Mesodermal cell (in vitro differentiated cells): ENCODE results near the gene COLEC12.

Experiments
- H3K27ac ChIP-seq: 2 replicates; pipeline ENCODE4 v1.7.0; 2013; ENCODE audit warnings: mild to moderate bottlenecking, low read depth, low read length, moderate library complexity; ENCODE audit not compliant: severe bottlenecking
- H3K36me3 ChIP-seq: 2 replicates; pipeline ENCODE4 v1.7.1; 2013; ENCODE audit warnings: mild to moderate bottlenecking, low read length, moderate library complexity; ENCODE audit not compliant: control insufficient read depth, insufficient read depth
- H3K4me1 ChIP-seq: one replicate; pipeline ENCODE4 v1.7.1; 2013; ENCODE audit warnings: mild to moderate bottlenecking, low read length; ENCODE audit not compliant: insufficient read depth, control insufficient read depth, poor library complexity, severe bottlenecking
- H3K4me3 ChIP-seq: 2 replicates; pipeline ENCODE4 v1.7.0; 2013; ENCODE audit warnings: low read length, control low read depth, mild to moderate bottlenecking; ENCODE audit not compliant: insufficient read depth, poor library complexity, severe bottlenecking; ENCODE audit errors: extremely low read depth
- H3K9me3 ChIP-seq: 2 replicates; pipeline ENCODE4 v1.7.1; 2013; ENCODE audit warnings: mild to moderate bottlenecking, low read length, moderate library complexity; ENCODE audit not compliant: control insufficient read depth
- whole genome bisulfite sequencing, 2 experiments: methylation state at CpG; one replicate each; pipeline ENCODE4 v1.1.5; 2013; ENCODE audit warnings: missing lambda C conversion rate in 2 of 2; ENCODE audit not compliant: insufficient coverage in 2 of 2; 5-methylcytosine and 5-hydroxymethylcytosine counted together

Gene COLEC12

DNA sequence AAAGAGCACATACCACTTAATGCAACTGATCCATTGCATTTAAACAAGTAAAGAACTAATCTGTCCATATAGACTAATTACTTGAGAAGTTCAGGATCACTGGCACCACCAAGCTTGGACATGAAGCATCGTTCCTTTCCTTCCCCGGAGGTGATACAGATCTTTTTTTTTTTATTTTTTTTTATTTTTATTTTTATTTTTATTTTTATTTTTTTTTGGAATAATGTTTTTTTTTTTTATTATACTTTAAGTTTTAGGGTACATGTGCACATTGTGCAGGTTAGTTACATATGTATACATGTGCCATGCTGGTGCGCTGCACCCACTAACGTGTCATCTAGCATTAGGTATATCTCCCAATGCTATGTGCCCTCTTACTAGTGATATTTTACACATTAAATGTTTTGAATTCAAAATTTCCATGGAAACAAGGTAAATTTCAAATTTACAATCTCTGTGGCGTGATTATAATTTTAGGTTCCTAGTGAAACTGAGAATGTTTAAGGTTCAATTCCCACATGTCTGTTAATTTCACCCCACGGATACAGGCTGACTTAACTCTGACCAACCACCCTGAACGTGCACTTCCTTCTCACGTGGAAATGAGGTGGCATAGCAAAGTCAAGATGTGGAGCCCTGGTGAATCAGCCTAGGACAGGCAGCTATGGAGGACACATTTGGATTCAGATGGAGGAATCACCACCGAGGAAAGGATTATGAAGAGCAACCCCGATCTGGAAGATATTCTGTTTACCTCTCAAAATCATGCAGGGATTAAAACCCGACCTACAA, 131.1 kb downstream of the COLEC12 start:
- 96 to 100% methylated on average over 4 of the region's 11 CpGs for WGBS, 2 experiments
- Histone ChIP-seq H3K27ac (no peak overlapping the region), H3K4me3 (no peak overlapping the region), H3K9me3 (no peaks in the 10 kb centered on the region), H3K4me1 (peaks cover 35% of the 10 kb centered on the region), H3K36me3 (peaks cover 13% of the 10 kb centered on the region)

DNA sequence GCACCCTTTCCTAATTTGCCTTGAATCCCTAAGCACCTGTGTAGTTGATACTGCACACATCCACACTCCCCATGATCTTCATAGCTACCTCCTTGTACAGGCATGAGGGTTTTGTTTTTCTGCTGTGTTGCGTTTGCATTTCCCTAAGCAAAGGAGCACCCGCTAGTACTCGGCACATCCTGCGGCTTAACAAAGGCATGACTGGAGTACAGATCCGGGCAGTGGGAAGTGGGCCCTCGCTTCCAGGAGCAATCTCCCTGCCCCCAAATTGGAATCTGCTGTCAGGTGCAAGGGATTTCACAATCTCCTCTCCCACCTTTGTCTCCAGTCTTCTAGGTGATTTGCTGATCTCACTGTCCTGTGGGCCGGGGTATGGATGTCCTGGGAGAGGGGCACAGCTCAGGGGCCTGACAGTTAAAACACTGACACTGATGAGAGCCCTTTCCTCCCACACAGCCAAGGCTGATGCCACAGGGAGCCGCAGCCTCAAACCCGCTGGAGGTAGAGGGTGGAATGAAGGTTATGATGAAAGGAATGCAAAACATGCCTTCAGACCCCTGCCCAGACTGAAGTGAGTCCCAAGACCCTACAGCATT, 133.9 kb downstream of the COLEC12 start:
- peaks cover 7% of the 10 kb centered on the region for H3K36me3 ChIP-seq

DNA sequence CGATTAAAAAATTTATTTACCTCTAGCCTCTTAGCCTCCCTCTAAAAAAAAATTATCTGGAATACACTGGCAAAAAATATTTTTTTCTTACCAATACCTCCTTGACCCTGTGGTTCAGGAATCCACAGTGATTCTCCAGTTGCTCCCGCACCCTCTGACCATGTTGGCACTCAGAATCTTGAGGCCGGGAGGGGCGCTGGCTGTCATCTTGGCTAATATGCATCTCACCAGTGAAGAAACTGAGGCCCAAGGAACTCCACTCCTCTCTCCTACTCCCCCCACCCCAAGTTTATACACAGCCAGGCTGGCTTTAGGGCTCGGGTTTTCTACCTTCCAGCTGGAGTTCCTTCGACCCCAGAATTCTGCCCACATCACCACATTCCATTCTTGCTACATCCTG, 134.8 kb downstream of the COLEC12 start:
- H3K4me1 ChIP-seq, result peaks cover 57% of the 10 kb centered on the region
- H3K27ac ChIP-seq, result no peak overlapping the region
- H3K4me3 ChIP-seq, result no peak overlapping the region
- 98 to 100% methylated on average over 4 of the region's 6 CpGs for WGBS, 2 experiments
- H3K9me3 ChIP-seq, result no peaks in the 10 kb centered on the region
- peaks cover 7% of the 10 kb centered on the region for H3K36me3 ChIP-seq

More for the DNA sequence above, 133.9 kb downstream of the COLEC12 start:
- 48 to 78% methylated on average over 6 of the region's 9 CpGs for WGBS, 2 experiments
- H3K4me1 ChIP-seq, result peaks cover 54% of the 10 kb centered on the region
- no peaks in the 10 kb centered on the region for H3K9me3 ChIP-seq
- no peak overlapping the region for H3K27ac ChIP-seq
- H3K4me3 ChIP-seq, result no peak overlapping the region

DNA sequence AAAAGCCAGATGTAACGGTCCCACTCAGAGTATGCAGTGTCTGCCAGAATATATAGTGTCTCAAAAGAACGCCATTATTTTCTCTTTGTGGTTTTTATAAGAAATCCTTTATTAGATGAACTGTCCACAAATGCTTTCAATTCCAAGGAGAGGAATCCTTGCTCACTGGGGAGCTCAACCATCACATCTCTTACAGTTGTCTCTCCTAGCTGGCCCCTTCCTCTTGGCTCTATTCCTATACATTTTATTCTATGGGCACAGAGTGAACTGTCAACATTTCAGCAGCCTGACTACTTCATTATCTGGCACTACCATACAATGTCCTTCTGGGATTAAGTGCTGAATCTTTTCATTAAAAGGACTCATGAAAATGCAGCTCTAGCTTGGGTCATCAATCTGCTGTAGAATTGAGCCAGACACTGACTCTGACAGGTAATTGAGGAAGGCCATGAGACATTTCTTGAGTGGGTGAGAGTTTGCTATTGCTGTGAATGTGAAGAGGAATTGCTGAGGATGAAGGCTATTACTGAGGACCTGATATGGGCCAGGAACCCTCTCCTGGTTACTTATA, 136.2 kb downstream of the COLEC12 start:
- Histone ChIP-seq H3K9me3 (no peaks in the 10 kb centered on the region), H3K4me1 (peaks cover 57% of the 10 kb centered on the region), H3K36me3 (peaks cover 3% of the 10 kb centered on the region), H3K27ac (no peak overlapping the region), H3K4me3 (no peak overlapping the region)
- no CpG with 5 or more reads among the region's 2 CpGs for WGBS, 2 experiments

DNA sequence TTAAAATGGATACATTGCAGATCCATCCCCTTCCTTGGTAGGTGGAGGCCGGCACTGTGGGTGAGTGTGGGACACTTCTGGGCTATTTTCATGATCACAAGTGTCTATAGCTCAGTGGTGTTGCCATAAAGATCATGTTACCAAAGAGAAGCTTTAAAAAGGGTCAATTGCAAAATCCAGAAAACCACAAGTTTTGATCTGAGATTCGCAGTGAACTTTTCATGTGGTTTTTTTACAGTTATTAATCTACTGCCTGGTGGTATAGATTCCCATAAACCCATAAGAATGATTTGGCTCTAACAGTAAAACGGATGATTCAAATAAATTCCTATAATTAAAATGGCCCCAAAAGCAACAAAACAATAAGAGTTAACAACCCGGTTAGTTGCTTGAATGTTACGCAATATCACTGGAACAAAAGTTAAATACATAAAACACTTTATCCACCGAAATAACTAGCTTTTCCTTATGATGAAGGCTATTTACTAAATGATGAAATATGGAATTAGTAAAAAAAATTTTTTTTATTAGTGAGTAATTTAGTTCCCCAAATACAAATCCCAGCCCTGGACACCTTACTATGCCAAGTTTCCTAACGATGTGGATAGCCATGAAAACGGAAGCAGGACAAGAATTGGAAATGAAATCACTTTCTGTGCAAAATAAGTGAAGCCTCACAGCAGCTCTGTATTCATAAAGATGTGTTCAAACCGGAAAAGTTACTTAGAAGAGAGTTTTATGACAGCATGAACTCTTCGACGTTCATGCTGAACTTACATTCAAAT, 137.0 kb downstream of the COLEC12 start:
- Histone ChIP-seq H3K4me1 (peaks cover 57% of the 10 kb centered on the region), H3K36me3 (no peaks in the 10 kb centered on the region), H3K4me3 (no peak overlapping the region), H3K27ac (peak overlapping the region; percentile 95), H3K9me3 (no peaks in the 10 kb centered on the region)
- 94 to 100% methylated on average over 3 to 5 of the region's 11 CpGs for WGBS, 2 experiments

DNA sequence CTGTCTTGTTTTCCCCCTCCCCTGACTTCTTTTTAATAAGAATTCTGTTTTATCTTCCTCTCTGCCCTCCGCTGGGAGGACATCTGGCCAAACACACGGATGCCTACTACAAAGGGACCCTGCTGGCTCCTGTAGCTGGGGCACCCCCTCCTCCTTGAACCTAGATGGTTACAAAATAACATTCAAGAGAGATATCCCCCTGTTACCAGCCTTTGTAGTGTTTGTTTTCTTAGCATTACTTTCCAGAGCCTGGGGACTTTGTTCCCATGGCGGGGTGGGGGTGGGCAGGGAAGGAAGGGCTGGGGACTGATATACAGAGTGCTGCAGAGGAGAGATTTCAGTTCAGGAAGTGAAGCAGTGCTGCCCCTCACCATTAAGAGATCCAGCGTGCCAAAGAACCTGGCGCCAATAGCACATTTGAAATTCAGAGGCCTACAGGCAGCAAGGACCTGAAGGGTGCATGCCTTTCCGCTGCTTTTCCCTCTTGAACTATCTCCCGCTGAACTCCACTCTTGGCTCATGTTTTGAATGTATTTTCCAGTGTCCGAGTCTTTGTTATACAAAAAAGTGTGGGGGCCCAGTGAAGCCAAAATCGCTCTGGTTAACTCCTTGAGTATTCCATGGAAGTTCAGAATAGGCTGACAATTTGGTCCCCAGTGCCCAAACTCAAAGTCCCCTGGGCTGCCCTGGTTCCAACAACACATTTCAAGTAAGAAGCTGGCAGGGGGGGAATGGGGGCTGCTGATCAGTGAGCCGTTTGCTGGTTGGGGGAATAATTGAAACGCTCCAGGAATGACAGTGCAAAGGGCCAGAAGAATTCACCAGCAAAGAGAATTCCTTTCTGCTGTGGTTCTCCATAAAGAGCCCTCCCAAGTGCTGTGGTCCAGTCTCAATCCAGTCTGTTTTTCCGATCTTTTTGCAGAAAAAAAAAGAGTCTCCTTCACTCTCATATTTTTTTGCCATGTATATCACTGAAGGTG, 137.9 kb downstream of the COLEC12 start:
- Histone ChIP-seq H3K4me1 (peaks cover 57% of the 10 kb centered on the region), H3K4me3 (no peak overlapping the region), H3K27ac (peak overlapping the region; percentile 95), H3K9me3 (no peaks in the 10 kb centered on the region), H3K36me3 (no peaks in the 10 kb centered on the region)
- 55 to 61% methylated on average over 7 to 8 of the region's 12 CpGs for WGBS, 2 experiments

DNA sequence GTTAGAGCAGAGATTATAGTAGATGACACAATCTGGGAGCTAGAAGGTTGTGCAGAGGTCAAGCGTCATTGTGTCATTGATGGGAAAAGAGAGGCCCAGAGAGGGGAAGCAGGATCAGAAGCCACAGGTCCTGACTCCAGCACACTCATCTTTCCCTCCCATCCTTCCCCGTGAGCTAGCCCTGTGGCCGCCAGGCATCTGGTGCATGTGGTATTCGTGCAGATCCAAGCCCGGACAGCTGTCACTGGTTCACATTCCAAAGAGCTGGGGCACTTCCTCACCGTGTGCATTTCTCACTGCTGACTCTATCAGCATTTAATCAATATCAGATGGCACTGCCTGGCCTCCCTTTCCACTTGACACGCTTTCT, 138.6 kb downstream of the COLEC12 start:
- Histone ChIP-seq H3K27ac (peak overlapping the region; percentile 95), H3K4me1 (peaks cover 51% of the 10 kb centered on the region), H3K4me3 (no peak overlapping the region), H3K36me3 (no peaks in the 10 kb centered on the region), H3K9me3 (no peaks in the 10 kb centered on the region)
- WGBS, 2 experiments, result 33 to 49% methylated on average over 7 of the region's 7 CpGs

DNA sequence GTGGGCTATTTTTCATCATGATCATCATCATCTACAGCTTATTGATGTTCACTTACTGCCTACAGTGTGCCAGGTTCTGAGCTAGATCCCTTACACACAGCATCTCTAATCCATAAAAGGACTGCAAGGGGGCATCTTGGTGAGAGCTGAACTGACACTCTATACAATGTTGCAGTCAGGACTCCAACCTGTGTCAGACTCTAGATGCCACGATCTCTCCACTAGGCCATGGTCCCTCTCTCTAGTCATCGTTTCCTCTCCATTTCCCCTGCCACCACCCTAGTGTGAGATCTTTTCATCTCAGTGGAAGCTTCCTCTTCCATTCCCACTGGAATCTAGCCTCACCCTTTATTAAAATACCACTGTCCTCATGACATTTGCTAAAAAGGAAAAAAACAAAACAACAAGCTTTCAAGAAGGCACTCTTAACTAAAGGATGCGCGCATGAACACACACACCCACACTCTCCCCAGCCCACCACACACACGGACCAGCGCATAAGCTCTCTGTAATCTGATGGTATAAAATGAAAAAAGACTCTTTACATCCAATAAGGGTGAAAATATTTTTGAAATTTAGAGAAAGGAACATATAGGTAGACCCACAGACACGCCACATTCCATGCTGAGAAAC, 139.3 kb downstream of the COLEC12 start:
- H3K4me3 ChIP-seq, result no peak overlapping the region
- peak overlapping the region; percentile 95 for H3K27ac ChIP-seq
- H3K36me3 ChIP-seq, result peaks cover 6% of the 10 kb centered on the region
- WGBS, 2 experiments, result 77 to 98% methylated on average over 2 to 3 of the region's 7 CpGs
- H3K4me1 ChIP-seq, result peaks cover 44% of the 10 kb centered on the region
- H3K9me3 ChIP-seq, result no peaks in the 10 kb centered on the region

DNA sequence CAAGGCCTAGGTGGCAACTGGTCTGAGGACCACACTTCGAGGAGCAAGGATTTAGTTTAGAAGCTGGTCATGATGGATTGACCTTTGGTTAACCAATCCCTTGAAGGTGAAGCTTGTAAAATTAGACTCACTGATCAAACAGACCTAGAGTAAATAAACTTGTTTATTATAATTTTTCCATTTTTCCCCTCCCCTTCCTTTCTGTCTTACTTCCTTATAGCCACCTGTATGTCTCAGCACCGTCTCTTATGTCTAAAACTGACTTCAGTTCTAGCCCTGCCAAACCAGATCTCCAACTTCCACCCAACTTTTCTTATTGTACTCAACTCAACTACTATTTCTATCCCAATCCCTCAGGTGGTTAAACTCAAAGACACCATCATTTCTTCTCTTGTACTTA, 139.8 kb downstream of the COLEC12 start:
- 100% methylated on average over 1 to 2 of the region's 2 CpGs for whole genome bisulfite sequencing, 2 experiments
- Histone ChIP-seq H3K27ac (no peak overlapping the region), H3K4me3 (no peak overlapping the region), H3K36me3 (peaks cover 12% of the 10 kb centered on the region), H3K4me1 (peaks cover 39% of the 10 kb centered on the region), H3K9me3 (no peaks in the 10 kb centered on the region)
